HUDEP-2 (cell line): Measurements from ENCODE around the gene KRT85.

Experiments
- DNase-seq, 76 experiments: peaks; one replicate each; lab custom pipeline; 2025; ENCODE audit not compliant: unreplicated experiment in 76 of 76; lab: John Stamatoyannopoulos, UW

The KRT85 gene

DNA sequence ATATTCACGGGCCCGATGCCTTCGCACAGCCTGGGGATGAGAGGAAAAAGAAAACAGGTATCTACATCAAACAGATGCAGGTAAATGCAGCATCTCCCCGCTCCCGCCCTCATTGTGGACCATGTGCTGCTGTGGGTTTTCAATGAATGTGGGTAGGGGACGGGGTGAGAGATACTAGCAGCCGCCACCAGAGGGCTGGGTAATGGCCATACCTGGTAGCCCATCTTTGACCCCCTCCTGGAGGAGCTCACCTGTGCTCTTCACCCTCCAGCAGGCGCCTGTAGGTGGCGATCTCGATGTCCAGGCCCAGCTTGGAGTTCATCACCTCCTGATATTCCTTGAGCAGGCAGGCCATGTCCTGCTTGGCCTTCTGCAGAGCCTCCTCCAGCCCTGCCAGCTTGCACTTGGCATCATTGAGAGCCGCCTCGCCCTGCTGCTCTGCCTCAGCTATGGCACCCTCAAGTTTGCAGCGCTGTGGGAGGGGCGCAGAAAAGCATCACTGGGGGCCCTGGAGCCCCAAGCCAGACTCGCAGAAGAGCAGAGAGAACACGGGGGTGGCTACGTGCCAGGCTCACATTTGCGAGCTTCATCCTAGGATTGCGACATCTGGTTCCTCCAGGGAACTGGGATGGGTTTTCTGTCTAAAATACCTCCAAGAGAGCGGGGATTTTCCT, 28.6 kb upstream of the KRT85 start:
- DNase-seq = peak in 1 of 76 experiments; percentile 3

- DNase-seq = no peak
Measured at GRCh38 chr12:52394836-52395405, 27.6 kb upstream of the KRT85 start.

DNA sequence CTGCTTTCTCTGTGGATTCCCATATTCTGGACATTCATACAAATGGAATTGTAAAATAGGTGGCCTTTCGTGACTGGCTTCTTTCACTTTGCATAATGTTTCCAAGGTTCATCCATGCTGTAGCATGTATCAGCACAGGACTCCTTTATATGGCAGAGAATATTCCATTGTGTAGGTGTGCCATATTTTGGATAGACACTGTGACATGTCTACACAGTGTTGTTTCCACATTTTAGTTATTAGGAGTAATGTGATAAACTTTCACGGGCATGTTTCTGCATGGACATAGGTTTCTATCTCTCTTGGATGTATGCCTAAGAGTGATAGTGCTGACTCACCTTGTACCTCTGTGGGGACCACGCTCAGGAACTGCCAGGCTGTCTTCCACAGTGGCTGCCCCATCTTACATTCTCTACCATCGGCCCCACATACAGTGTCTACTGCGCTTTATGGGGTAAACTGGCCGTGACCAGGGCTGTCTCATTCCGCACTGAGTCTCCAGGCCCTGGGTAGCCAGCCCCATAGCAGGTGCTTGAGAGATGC, 25.3 kb upstream of the KRT85 start:
- DNase-seq = no peak

- no peak for DNase-seq
Measured at GRCh38 chr12:52391618-52392002, 24.3 kb upstream of the KRT85 start.

DNA sequence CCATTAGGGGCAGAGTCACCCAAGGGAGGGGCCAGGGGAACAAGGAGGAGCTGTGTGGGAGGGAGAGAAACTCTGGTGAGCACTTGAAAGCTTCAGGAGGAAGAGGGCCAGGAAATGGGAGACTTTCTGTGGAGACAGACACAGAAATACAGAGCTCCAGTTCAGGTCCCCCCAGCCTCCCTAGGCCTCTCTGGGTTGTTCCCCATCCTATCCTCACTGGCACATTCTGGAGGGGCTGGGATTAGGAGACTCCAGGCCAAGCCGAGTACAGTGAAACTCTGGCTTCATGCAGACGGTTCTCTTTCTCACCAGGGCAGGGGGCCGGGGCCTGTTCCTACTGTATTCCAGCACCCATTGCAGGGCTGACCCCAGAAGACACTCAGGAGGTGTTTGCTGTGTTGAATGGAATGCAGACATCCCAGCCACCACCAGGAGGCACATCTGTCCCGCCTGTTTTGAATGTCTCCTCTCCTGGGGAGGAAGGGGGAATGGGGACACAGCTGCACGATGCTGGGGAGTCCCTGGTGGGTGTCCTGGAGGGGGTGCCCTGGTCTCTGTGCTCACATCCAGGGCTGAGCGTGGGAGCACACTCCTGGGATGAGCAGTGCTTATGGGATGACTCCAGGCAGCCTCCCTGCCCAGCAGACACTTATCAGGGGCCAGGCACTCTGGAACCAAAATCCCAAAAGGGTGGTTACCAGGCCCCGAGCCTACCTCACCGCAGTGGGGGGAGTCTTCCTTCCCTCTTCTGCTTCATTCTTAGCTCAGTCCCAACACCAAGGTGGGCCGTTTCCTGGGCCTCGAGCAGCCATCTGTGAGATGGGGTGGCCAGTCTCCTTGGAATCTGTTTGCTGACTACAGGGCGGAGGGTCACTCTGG, 23.7 kb upstream of the KRT85 start:
- peak in 13 of 76 experiments; percentile 2 to 24 (median 7) for DNase-seq

DNA sequence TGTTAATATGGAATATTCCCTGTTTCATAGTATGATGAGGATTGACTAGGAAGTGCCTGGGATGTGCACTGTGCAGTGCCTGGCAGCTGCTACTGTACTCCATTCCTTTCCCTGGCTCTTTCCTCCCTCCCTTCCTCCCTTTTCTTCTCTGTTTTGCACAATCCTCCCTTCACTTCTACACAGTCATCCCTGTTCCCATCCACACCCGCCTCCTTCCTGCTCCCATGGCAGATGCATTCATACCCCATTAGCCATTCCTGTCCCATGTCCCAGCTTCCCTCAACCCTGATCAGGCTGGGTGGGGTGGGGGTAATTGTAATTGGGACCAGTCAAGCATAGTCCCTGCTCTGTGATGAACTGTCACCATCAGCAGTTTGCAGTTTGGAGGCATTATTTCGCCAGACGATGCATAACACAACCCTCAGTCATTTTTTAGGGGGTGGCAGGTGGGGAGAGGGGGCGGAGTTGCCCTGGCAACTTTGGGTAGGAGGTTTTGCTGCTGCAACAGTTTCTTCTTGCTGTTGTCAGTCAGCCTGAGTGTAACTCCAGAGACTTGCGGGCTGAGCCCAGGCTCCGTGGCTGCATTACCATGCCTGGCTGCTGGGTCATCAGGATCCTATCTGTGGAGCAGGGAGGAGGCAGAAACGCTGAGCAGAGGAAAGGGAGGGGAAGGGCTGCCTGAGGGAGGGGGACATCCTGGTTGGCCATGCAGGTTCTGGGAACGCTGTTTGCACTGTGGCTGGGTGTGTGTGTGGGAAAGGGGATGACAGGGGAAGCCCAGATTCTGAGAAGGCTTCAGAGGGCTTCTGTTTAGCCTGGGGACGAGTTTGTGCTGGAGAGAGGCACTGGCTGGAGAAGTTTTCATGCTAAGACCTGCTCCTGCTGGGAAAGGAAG, 22.3 kb upstream of the KRT85 start:
- no peak for DNase-seq

DNA sequence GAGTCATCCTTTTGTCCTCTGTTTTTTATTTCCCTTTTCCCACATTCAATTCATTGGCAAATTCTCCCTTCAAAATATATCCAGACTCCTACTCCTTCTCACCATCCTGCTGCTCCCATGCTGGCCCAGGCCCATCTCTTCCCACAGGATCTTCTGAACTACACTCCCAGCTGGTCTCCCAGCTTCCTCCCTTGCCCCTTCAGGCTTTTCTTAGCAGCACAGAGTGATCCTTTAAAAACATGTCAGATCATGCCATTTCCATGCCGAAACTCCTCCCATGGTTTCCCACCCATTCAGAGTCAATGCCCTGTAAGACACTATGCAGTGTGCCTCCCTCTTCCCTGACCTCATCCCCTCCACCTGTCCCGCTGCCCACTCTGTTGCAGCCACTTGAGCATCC, 20.6 kb upstream of the KRT85 start:
- DNase-seq = no peak

DNA sequence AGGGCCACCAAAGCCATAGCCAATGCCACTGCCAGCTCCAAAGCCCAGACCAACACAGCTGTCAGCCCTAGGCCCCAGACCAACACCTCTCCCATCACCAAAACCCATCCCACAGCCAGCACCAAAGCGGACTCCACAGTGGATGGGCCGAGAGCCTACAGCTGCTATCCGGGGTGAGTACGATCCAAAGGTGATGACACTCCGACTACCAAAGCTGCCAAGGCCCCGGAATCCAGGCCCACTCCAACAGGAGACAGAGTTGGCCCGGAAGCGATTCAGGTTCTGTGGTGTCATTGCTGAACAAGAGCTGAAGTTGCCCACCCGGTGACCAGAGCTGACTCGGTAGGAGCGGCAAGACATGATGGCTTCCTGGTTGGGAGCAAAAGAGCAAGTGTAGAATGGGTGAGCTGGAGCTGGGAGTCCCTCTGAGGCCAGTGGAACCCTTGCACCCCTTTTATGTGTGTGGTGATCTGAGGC, 18.0 kb upstream of the KRT85 start, which contains the start of gene KRT84:
TSS of gene KRT84 (minus strand) at position 427 of the 477 bp plus-strand sequence. CDS start at position 360, 67 bp downstream.
- no peak for DNase-seq

GRCh38 chr12:52383331-52383730, 16.1 kb upstream of the KRT85 start:
- DNase-seq = no peak

DNA sequence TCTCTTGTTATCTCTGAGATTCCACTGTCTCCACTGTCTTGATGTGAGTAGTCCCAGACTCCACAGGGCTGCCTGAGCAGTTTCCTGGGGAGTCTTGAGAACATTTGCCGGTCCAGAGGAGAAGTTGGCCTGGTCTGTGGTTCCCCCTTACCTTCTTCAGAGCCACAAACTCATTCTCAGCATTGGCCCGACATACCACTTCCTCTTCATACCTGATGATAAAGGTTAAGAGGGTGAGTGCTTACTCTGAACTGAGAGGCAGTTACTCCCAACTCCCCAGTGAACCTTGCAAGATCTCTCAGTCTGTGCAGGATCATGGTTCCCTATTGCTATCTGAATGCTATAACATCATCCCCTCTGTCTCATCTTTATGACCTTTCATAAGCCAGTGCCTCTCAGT, 15.6 kb upstream of the KRT85 start:
- no peak for DNase-seq

GRCh38 chr12:52381206-52381605, 13.9 kb upstream of the KRT85 start:
- DNase-seq = no peak

GRCh38 chr12:52380271-52380694, 13.0 kb upstream of the KRT85 start:
- DNase-seq = peak in 19 of 76 experiments; percentile 1 to 27 (median 8)

DNA sequence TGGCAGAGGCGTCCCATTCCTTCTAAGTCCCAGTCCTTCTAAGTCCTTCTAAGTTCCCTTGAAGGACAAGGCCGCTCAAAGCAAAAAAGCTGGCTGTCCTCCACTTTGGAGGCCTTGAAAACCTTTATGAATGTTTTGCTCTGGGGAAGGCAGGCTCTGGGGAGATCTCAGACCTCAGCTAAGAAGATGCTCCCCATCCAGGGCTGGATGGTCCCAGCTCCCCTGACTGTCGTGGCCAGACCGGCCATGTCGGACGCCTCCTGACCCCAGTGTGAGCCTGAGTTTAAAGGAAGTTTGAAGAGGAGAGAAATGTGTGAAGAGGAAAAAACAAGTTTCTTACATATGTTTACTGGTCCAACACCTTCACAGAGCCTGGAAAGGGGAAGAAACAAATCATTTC, 12.3 kb upstream of the KRT85 start:
- DNase-seq = no peak

GRCh38 chr12:52378091-52378490, 10.8 kb upstream of the KRT85 start:
- DNase-seq = no peak

- DNase-seq = no peak
Measured at GRCh38 chr12:52377266-52377665, 10.0 kb upstream of the KRT85 start.

DNA sequence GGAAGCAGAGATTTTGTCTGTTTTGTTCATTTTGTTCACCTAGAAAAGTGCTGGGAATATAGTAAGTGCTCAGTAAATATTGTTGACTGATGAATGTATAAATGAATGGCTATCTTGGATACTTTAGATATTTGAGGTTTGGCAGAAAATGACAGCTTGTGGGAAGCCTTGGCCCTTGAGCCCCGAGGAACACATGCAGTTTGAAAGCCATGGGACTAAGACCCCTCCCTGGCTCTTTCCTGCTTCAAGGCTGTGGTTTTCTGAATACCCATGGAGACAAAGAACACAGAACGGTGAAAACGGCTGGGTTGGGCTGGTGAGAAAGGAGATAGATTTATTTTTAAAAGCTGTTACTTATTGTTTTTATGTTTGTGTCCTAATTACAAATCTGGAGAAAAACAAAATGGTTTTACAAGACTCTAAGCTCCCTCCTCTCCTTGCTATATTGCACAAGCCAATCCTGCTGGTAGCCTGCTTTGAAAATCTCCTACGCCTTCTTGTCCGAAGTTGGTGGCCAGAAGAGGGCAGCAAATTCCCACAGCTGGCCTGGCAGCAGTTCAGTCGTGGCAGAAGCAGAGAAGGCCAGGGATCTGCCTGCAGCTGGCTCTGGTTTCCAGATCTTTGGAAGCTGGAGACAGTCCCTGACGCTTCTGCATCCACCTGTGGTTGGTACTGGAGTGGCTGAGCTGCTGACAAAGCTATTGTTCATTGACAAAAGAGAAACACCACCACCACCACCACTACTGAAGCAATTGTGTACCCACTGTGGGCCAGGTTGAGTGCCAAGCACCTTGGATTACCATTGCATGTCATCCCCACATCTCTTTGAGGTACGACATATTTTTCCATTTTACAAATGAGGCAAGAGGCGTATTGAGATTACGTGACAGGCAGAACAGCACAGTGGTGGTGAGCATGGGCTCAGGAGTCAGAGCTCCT, 5.2 kb upstream of the KRT85 start:
- peak in 51 of 76 experiments; percentile 4 to 61 (median 34) for DNase-seq

GRCh38 chr12:52371716-52372115, 4.4 kb upstream of the KRT85 start:
- DNase-seq = no peak

DNA sequence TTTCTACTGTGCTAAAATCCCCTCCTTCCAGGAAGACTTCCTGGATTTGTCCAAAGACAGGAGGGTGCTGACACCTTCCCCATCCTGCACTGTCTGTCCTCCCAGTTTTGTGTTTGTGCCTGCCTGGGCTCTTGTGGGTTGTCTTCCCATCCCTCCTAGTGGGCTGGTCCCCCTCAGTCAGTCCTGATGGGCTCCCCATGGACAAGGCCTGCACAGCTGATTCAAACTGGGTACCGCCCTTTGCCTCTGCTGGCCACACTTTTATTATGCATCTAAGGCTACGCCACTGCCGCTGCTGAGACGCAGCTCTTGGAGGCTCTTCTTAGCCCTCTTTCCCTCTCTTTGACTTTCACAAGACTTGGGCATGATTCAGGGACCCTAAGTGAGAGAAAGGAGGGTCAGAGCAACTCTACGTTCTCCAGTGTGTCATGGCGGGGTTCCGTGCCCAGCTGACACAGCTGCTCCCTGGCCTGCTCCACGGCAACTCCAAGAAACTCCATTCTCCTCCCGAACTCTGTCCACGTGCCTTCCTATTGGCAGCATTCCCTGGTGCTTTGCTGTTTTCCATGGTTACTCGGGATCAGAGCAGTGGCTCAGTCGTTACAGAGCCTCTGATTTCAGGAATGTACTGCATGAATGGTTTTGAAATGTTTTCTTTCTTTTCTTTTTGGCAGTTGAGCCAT, 3.8 kb upstream of the KRT85 start:
- DNase-seq = no peak
